Effector memory CD8-positive, alpha-beta T cell (primary cell): ENCODE results near the gene OLFM2.
A peak's percentile ranks its signal among the peaks of the same experiment; 100 is the strongest.

Experiments used
- ATAC-seq: fragments of 150-1000 bp; cut with Tn5 transposase; replicated peaks from 2 replicates; pipeline ENCODE4 v1.10.0; 2021; ENCODE audit warnings: mild to moderate bottlenecking, moderate library complexity
- DNase-seq, 3 experiments: peaks; one replicate each; pipeline ENCODE4 v3.0.0; 2021
- H3K27ac Mint-ChIP-seq, 2 donors: one replicate each; pipeline ENCODE4 v1.8.0; 2022; ENCODE audit warnings: mild to moderate bottlenecking in 2 of 2, mixed read lengths in 2 of 2, moderate library complexity in 2 of 2
- H3K27me3 Mint-ChIP-seq, 2 donors: one replicate each; pipeline ENCODE4 v1.8.0; 2022; ENCODE audit warnings: mixed read lengths in 2 of 2
- H3K36me3 Mint-ChIP-seq: one replicate; pipeline ENCODE4 v1.8.0; 2022; ENCODE audit warnings: mild to moderate bottlenecking, moderate library complexity, mixed read lengths; ENCODE audit not compliant: insufficient read depth
- H3K4me1 Mint-ChIP-seq, 2 donors: one replicate each; pipeline ENCODE4 v1.8.0; 2022; ENCODE audit warnings: low read depth in 2 of 2, mixed read lengths in 2 of 2
- H3K4me3 Mint-ChIP-seq, 2 donors: one replicate each; pipeline ENCODE4 v1.8.0; 2022; ENCODE audit warnings: mild to moderate bottlenecking in 2 of 2, mixed read lengths in 2 of 2, moderate library complexity in 2 of 2
- H3K9me3 Mint-ChIP-seq, 2 donors: one replicate each; pipeline ENCODE4 v1.8.0; 2022; ENCODE audit warnings: mixed read lengths in 2 of 2

Gene OLFM2

GRCh38 chr19:9811139-9811538 is 125.2 kb downstream of the OLFM2 start:
- H3K36me3 Mint-ChIP-seq: peaks cover 34% of the 10 kb centered on the region
- DNase-seq (no peak), ATAC-seq (no peak)
- H3K4me1 Mint-ChIP-seq: peaks cover 16 to 24% of the 10 kb centered on the region in 2 donors
- H3K27ac Mint-ChIP-seq: no peak overlapping the region
- no peak overlapping the region for H3K4me3 Mint-ChIP-seq
- no peaks in the 10 kb centered on the region for H3K27me3 Mint-ChIP-seq
- no peaks in the 10 kb centered on the region for H3K9me3 Mint-ChIP-seq

- Mint-ChIP-seq H3K27me3 (no peaks in the 10 kb centered on the region), H3K4me3 (peak overlapping the region; percentile 7 to 46), H3K4me1 (peaks cover 16 to 18% of the 10 kb centered on the region in 2 donors), H3K27ac (peak overlapping the region; percentile 36 to 72), H3K9me3 (no peaks in the 10 kb centered on the region), H3K36me3 (peaks cover 31% of the 10 kb centered on the region)
- ATAC-seq (peak; percentile 96), DNase-seq (peak in 2 of 3 experiments; percentile 24 to 44)
Measured at GRCh38 chr19:9808855-9809824, 127.2 kb downstream of the OLFM2 start.

- peaks cover 12 to 15% of the 10 kb centered on the region in 2 donors for H3K4me1 Mint-ChIP-seq
- H3K4me3 Mint-ChIP-seq: no peak overlapping the region
- H3K27ac Mint-ChIP-seq: peak overlapping the region; percentile 13 to 75
- DNase-seq (no peak), ATAC-seq (no peak)
- H3K9me3 Mint-ChIP-seq: no peaks in the 10 kb centered on the region
- no peaks in the 10 kb centered on the region for H3K27me3 Mint-ChIP-seq
- H3K36me3 Mint-ChIP-seq: peaks cover 13% of the 10 kb centered on the region
Measured at GRCh38 chr19:9806803-9807202, 129.5 kb downstream of the OLFM2 start.
